Peyer's patch (tissue), 4 donors: Measurements from ENCODE around the gene CRMP1. TPM values are rescaled to one million over a fixed set of nuclear protein-coding genes. Genes with fewer than 3 reads are reported as not detected.
A peak's percentile ranks its signal among the peaks of the same experiment; 100 is the strongest.

ENCODE experiments used
- DNase-seq, 3 donors: peaks; one replicate each; pipeline ENCODE4 v3.0.0-alpha.2; 2017 to 2019
- H3K27ac ChIP-seq, 4 donors: fragments of 200-600 bp; sonication (generic); one replicate each; pipeline ENCODE4 v1.5.1; 2016 to 2019
- H3K27me3 ChIP-seq, 2 donors: fragments of 200-600 bp; sonication (generic); one replicate each; pipeline ENCODE4 v1.5.1; 2019
- H3K36me3 ChIP-seq, 3 donors: fragments of 200-600 bp; sonication (generic); one replicate each; pipeline ENCODE4 v1.5.1; 2016 to 2019
- H3K4me1 ChIP-seq, 4 donors: fragments of 200-600 bp; sonication (generic); one replicate each; pipeline ENCODE4 v1.5.1; 2016 to 2019
- H3K4me3 ChIP-seq, 4 donors: fragments of 200-600 bp; sonication (generic); 1 replicate in 3 of 4; 2 replicates in 1 of 4; pipeline ENCODE4 v1.5.1; 2016 to 2019; ENCODE audit warnings: mild to moderate bottlenecking in 1 of 4
- H3K9me3 ChIP-seq, 4 donors: fragments of 200-600 bp; sonication (generic); one replicate each; pipeline ENCODE4 v1.5.1; 2016 to 2019; ENCODE audit warnings: mild to moderate bottlenecking in 1 of 4
- CTCF ChIP-seq, 6 experiments: fragments of 450-650 bp in 4 of 6; fragments of 200-600 bp in 2 of 6; sonication (generic) in 1 of 6; IDR thresholded peaks; one replicate each; pipeline ENCODE4 v1.5.1; 2017 to 2019; ENCODE audit warnings: antibody characterized with exemption in 6 of 6, mild to moderate bottlenecking in 3 of 6, moderate library complexity in 1 of 6
- POLR2A ChIP-seq, 2 donors: fragments of 450-650 bp; IDR thresholded peaks; one replicate each; pipeline ENCODE4 v1.5.1; 2017; ENCODE audit warnings: antibody characterized with exemption in 2 of 2, mild to moderate bottlenecking in 2 of 2, moderate library complexity in 2 of 2
- total RNA-seq, 4 donors: library from RNA; depleted of rRNA; stranded (reverse); fragments of >200 nt; gene quantifications; one replicate each; pipeline ENCODE4 v1.1.0, GENCODE V29; 2016

CRMP1 gene
- total RNA-seq, 4 donors from 2014 or later: 1.5 to 5.8 (median 1.6) TPM; not detected in 1

DNA sequence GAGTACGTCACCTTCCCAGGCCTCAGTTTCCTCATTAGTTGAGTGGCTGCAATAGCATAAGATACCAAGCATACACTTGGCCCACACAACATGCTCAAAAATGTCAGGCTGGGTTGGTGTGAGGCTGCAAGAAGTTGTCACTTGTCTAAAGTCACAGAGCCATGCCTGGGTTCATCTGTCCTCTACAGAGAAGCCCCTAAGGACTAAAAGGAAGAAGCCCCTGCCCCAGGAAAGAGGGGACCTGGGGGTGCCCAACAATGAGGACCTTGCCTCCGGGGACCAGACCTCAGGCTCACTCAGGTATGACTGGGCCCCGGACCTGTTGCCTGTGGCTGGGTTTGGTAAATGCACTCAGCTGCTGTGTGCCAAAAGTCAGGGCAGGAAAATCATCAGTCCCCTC, 82.7 kb downstream of the CRMP1 start:
- Histone ChIP-seq H3K36me3 (peaks cover 0 to 4% (median 0%) of the 10 kb centered on the region in 3 donors), H3K4me3 (no peak overlapping the region)
- TF ChIP-seq CTCF (IDR thresholded peaks at IDR 0.05) (no peak), POLR2A (IDR thresholded peaks at IDR 0.05) (no peak)

GRCh38 chr4:5809216-5809776, 83.6 kb downstream of the CRMP1 start:
- no peaks in the 10 kb centered on the region for H3K4me1 ChIP-seq
- peaks cover 0 to 4% (median 0%) of the 10 kb centered on the region in 3 donors for H3K36me3 ChIP-seq
- peak in 2 of 3 donors; percentile 9 to 38 for DNase-seq
- H3K9me3 ChIP-seq: no peaks in the 10 kb centered on the region
- no peak overlapping the region for H3K4me3 ChIP-seq
- no peaks in the 10 kb centered on the region for H3K27me3 ChIP-seq
- no peak overlapping the region for H3K27ac ChIP-seq
- TF ChIP-seq CTCF (IDR thresholded peaks at IDR 0.05) (no peak), POLR2A (IDR thresholded peaks at IDR 0.05) (no peak)

More for the DNA sequence above, 82.7 kb downstream of the CRMP1 start:
- Histone ChIP-seq H3K27ac (no peak overlapping the region), H3K4me1 (no peaks in the 10 kb centered on the region), H3K9me3 (no peaks in the 10 kb centered on the region), H3K27me3 (no peaks in the 10 kb centered on the region)
- DNase-seq: peak in 2 of 3 donors; percentile 15 to 27

DNA sequence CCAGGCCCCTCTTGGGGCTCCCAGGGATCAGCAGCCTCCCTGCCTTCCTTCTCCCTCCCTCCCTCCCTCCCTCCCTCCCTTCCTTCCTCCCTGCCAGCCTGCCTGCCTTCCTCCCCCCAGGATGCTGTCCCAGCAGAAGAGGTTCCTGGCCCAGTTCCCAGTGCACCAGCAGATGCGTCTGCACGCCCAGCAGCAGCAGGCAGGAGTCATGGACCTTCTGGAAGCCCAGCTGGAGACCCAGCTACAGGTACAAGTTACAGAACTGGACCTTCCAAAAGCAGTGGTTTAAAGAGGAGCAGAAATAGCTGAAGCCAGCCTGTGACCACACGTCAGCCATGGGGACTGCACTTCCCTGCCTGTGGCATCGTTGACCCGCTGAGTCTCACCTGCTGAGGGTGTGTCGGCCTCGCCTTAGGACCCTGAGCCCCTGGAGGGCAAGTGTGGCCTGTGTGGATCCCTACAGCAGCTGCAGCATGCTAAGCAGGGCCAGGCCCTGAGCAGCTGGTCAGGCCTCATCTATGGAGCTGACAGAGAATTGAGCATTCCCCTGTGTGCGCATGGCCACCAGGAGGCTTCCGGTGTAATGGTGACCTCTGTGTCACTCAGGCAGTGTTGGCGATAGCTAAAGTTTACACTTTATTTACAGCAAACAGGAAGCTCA, 84.7 kb downstream of the CRMP1 start:
- no peak overlapping the region for H3K27ac ChIP-seq
- H3K9me3 ChIP-seq: no peaks in the 10 kb centered on the region
- H3K36me3 ChIP-seq: peaks cover 0 to 4% (median 0%) of the 10 kb centered on the region in 3 donors
- H3K4me3 ChIP-seq: no peak overlapping the region
- DNase-seq: peak in 2 of 3 donors; percentile 25 to 27
- TF ChIP-seq POLR2A (IDR thresholded peaks at IDR 0.05) (no peak), CTCF (IDR thresholded peaks at IDR 0.05) (no peak)
- no peaks in the 10 kb centered on the region for H3K4me1 ChIP-seq
- no peaks in the 10 kb centered on the region for H3K27me3 ChIP-seq

- TF ChIP-seq CTCF (IDR thresholded peaks at IDR 0.05) (no peak), POLR2A (IDR thresholded peaks at IDR 0.05) (no peak)
- DNase-seq: peak in 1 of 3 donors; percentile 39
- no peaks in the 10 kb centered on the region for H3K27me3 ChIP-seq
- H3K36me3 ChIP-seq: peaks cover 0 to 2% (median 0%) of the 10 kb centered on the region in 3 donors
- H3K9me3 ChIP-seq: no peaks in the 10 kb centered on the region
- H3K4me1 ChIP-seq: no peaks in the 10 kb centered on the region
- no peak overlapping the region for H3K27ac ChIP-seq
- no peak overlapping the region for H3K4me3 ChIP-seq
Measured at GRCh38 chr4:5805270-5805669, 87.6 kb downstream of the CRMP1 start.

DNA sequence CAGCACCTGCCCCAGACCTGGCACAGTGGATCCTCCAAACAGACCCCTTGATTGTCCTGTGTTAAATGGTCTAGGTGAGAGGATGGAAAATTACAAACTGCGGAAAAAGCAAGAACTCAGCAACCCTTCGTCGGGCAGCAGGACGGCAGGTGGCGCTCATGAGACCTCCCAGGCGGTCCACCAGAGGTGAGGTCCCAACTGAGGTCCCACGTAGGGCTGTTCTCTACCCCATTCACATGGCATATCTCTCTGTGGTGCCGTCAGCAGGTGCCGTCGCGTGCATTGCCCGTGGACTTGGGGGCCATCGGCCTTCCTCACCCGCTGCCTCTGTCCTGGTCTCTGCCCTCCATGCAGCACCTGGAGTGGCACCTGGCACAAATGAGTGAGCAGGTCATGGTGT, 88.2 kb downstream of the CRMP1 start:
- peak in 1 of 3 donors; percentile 24 for DNase-seq
- Histone ChIP-seq H3K27ac (no peak overlapping the region), H3K27me3 (no peaks in the 10 kb centered on the region), H3K9me3 (no peaks in the 10 kb centered on the region), H3K4me3 (no peak overlapping the region), H3K4me1 (no peaks in the 10 kb centered on the region), H3K36me3 (no peaks in the 10 kb centered on the region)
- TF ChIP-seq POLR2A (IDR thresholded peaks at IDR 0.05) (no peak), CTCF (IDR thresholded peaks at IDR 0.05) (no peak)
